Measurements from ENCODE around the gene MOB1B. TPM values are rescaled to one million over a fixed set of nuclear protein-coding genes. Genes with fewer than 3 reads are reported as not detected.
"Not testable (repeated sequence)": the region's sequence is repeated elsewhere in the genome, so short reads cannot be mapped to it uniquely, and the experiment has no call there.

The MOB1B gene
- total and polyA plus RNA-seq, 10 of the 15 experiments (the other 5 are each of a cell fraction or from before 2014, with no cell fraction given), result 1.9 to 11.4 (median 6.1) TPM

GRCh38 chr4:71005025-71005424 is 102.9 kb downstream of the MOB1B start:
- H4K20me1 ChIP-seq (ENCODE audit: control insufficient read depth, insufficient read depth); H3K27me3 ChIP-seq (replicated peaks in 1 of 2; ENCODE audit: control insufficient read depth in 2 of 2, insufficient read depth in 2 of 2, low read length in 1 of 2); H3K9ac ChIP-seq (ENCODE audit: control insufficient read depth, insufficient read depth, low read length); H3K36me3 ChIP-seq (ENCODE audit: control insufficient read depth in 2 of 2, insufficient read depth in 2 of 2, low read length in 1 of 2); H2AFZ ChIP-seq (ENCODE audit: control insufficient read depth, low read depth, low read length); H3K9me3 ChIP-seq (replicated peaks; ENCODE audit: control insufficient read depth, insufficient read depth, low read length); FAIRE-seq; BruUV-seq (replicated peaks); in situ Hi-C loops (cut with MboI); DNase-seq (ENCODE audit: low read depth, low spot score): not testable (repeated sequence)
- ChIA-PET CTCF (interaction anchor here (0.6 to 12.0 kb wide), 11 partner anchors 10 to 352 kb away, joined by 3 to 147 read pairs (median 5); partner anchors contain the start of genes DCK and MOB1B), POLR2A (interaction anchor here (0.7 to 3.9 kb wide), 3 partner anchors 8 to 142 kb away, joined by 4 to 37 read pairs (median 7); partner anchors contain the start of gene DCK), RAD21 (ENCODE audit: unreplicated experiment) (interaction anchor here (0.9 to 9.6 kb wide), 11 partner anchors 10 to 349 kb away, joined by 3 to 127 read pairs (median 4); partner anchors contain the start of genes DCK, MOB1B and UTP3), SMC1A (ENCODE audit: uncharacterized antibody, unreplicated experiment) (interaction anchor here (0.6 to 10.2 kb wide), 9 partner anchors 10 to 1471 kb away, joined by 3 to 169 read pairs (median 4); partner anchors contain the start of gene DCK)
- H3K4me3 ChIP-seq, result peak overlapping the region; percentile 45; the same call in 1 of the 2 replicates
- intact Hi-C loops (cut with micrococcal nuclease; ENCODE audit: unreplicated experiment), result loop anchor here (2.0 to 5.0 kb wide), 2 partner anchors 78 to 166 kb away; partner anchors contain the start of gene GRSF1
- 14% methylated on average over 6 of the region's 6 CpGs for WGBS (ENCODE audit: insufficient coverage, insufficient replicate concordance, low lambda C conversion rate, missing lambda C conversion rate)
- ATAC-seq, result peak; percentile 33
- H3K4me2 ChIP-seq (ENCODE audit: control insufficient read depth, insufficient read depth), result peak overlapping the region; percentile 78
- H3K79me2 ChIP-seq (ENCODE audit: control insufficient read depth, insufficient read depth, low read length), result peaks cover 44% of the 10 kb centered on the region
- peak overlapping the region; percentile 24; the same call in 1 of the 2 replicates for H3K27ac ChIP-seq (ENCODE audit: control insufficient read depth, insufficient read depth)
- H3K4me1 ChIP-seq (ENCODE audit: control insufficient read depth, insufficient read depth, low read length), result peaks cover 13% of the 10 kb centered on the region

DNA sequence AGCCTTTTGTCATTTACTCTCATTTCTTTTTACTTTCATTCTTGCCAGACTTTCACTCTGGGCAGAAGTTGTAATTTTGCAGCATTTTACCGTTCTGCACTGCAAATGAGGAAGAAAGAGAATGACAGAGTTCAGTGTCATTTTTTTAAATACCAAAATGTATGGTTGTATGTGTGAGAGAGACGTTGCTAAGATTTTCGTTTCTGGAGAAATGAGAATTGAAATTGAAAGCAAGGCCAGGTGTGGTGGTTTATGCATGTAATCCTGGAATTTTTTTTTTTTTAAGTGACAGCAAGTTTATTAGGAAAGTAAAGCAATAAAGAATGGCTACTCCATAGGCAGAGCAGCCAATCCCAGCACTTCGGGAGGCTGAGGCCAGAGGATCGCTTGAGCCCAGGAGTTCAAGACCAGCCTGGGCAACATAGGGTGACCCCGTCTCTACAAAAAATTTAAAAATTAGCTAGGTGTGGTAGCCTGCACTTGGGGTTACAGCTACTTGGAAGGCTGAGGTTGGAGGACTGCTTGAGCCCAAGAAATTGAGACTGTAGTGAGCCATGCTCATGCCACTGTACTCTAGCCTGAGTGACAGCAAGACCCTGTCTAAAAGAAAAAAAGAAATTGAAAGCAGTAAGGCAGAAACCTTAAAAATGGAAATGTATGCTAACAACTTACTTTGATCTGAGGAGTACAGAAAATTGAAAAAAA is 104.2 kb downstream of the MOB1B start:
- no peak overlapping the region for H2AFZ ChIP-seq (ENCODE audit: control insufficient read depth, low read depth, low read length)
- no peaks in the 10 kb centered on the region for H3K27me3 ChIP-seq (replicated peaks in 1 of 2; ENCODE audit: control insufficient read depth in 2 of 2, insufficient read depth in 2 of 2, low read length in 1 of 2)
- no peak overlapping the region; the same call in 1 of the 2 replicates for H3K9ac ChIP-seq (ENCODE audit: control insufficient read depth, insufficient read depth, low read length)
- no peak for DNase-seq (ENCODE audit: low read depth, low spot score)
- in situ Hi-C loops (cut with MboI), result no loop called here
- H3K9me3 ChIP-seq (replicated peaks; ENCODE audit: control insufficient read depth, insufficient read depth, low read length), result no peaks in the 10 kb centered on the region; the same call in 2 of the 3 replicates
- ATAC-seq, result peak; percentile 80
- peak overlapping the region; percentile 66 for H3K27ac ChIP-seq (ENCODE audit: control insufficient read depth, insufficient read depth)
- POLR2A ChIA-PET, result interaction anchor here (0.5 to 4.9 kb wide), 5 partner anchors 10 to 182 kb away, joined by 3 to 38 read pairs (median 5); partner anchors contain the start of gene DCK
- H3K36me3 ChIP-seq (ENCODE audit: control insufficient read depth in 2 of 2, insufficient read depth in 2 of 2, low read length in 1 of 2), result peaks cover 0 to 4% of the 10 kb centered on the region in 2 experiments; a peak in 3 of 4 replicates
- CTCF ChIA-PET, result interaction anchor here (0.6 to 12.0 kb wide), 9 partner anchors 11 to 393 kb away, joined by 3 to 147 read pairs (median 4); partner anchors contain the start of genes DCK and MOB1B
- BruUV-seq (replicated peaks), result no TSS peak
- peaks cover 13% of the 10 kb centered on the region for H3K4me1 ChIP-seq (ENCODE audit: control insufficient read depth, insufficient read depth, low read length)
- SMC1A ChIA-PET (ENCODE audit: uncharacterized antibody, unreplicated experiment), result interaction anchor here (0.9 to 10.2 kb wide), 6 partner anchors 12 to 352 kb away, joined by 3 to 169 read pairs (median 5); partner anchors contain the start of gene DCK
- FAIRE-seq, result no peak
- peak overlapping the region; percentile 78 for H3K4me2 ChIP-seq (ENCODE audit: control insufficient read depth, insufficient read depth)
- RAD21 ChIA-PET (ENCODE audit: unreplicated experiment), result interaction anchor here (0.6 to 9.6 kb wide), 7 partner anchors 11 to 339 kb away, joined by 3 to 127 read pairs (median 4); partner anchors contain the start of genes DCK and MOB1B
- H4K20me1 ChIP-seq (ENCODE audit: control insufficient read depth, insufficient read depth), result no peaks in the 10 kb centered on the region
- intact Hi-C loops (cut with micrococcal nuclease; ENCODE audit: unreplicated experiment), result loop anchor here (1.0 to 5.0 kb wide), 3 partner anchors 13 to 352 kb away; partner anchors contain the start of gene DCK
- 33% methylated on average over 6 of the region's 6 CpGs for WGBS (ENCODE audit: insufficient coverage, insufficient replicate concordance, low lambda C conversion rate, missing lambda C conversion rate)
- H3K79me2 ChIP-seq (ENCODE audit: control insufficient read depth, insufficient read depth, low read length), result peaks cover 40% of the 10 kb centered on the region
- H3K4me3 ChIP-seq, result no peak overlapping the region; the same call in 1 of the 2 replicates
- TF ChIP-seq RB1 (IDR thresholded peaks at IDR 0.05; ENCODE audit: borderline replicate concordance) (no peak), CTCF (IDR thresholded peaks at IDR 0.05 in 2 of 3, conservative IDR thresholded peaks at IDR 0.05 in 1 of 3; ENCODE audit: control insufficient read depth in 2 of 3, extremely low read depth in 1 of 3, insufficient read depth in 1 of 3, low read depth in 3 of 3, low read length in 3 of 3) (no peak), PBX3 (IDR thresholded peaks at IDR 0.05; ENCODE audit: insufficient replicate concordance, low read depth, low read length) (peak; percentile 57), NFYA (IDR thresholded peaks at IDR 0.05; ENCODE audit: borderline replicate concordance, low read depth, low read length) (no peak), MTA2 (IDR thresholded peaks at IDR 0.05; ENCODE audit: low read depth) (peak; percentile 55; the same call in 1 of the 2 replicates), MYC (IDR thresholded peaks at IDR 0.05; ENCODE audit: insufficient read depth, insufficient read length, insufficient replicate concordance, low read length, severe bottlenecking) (no peak), FOS (IDR thresholded peaks at IDR 0.05; ENCODE audit: borderline replicate concordance, extremely low read depth, insufficient read length) (no peak), HDGF (IDR thresholded peaks at IDR 0.05) (0 out of 2 replicates have a peak, but pooled peaks have one; percentile 29), IRF4 (IDR thresholded peaks at IDR 0.05; ENCODE audit: low read depth, low read length) (0 out of 2 replicates have a peak, but pooled peaks have one; percentile 16), CBX5 (IDR thresholded peaks at IDR 0.05; ENCODE audit: low read depth) (peak; percentile 76; the same call in 1 of the 2 replicates)
